ENCODE data around the gene DAPK1. TPM values are rescaled to one million over a fixed set of nuclear protein-coding genes. Genes with fewer than 3 reads are reported as not detected.

DAPK1 gene
- polyA plus RNA-seq, 1 of the 3 experiments (the other 2 are of a cell fraction), result 0.61 TPM

DNA sequence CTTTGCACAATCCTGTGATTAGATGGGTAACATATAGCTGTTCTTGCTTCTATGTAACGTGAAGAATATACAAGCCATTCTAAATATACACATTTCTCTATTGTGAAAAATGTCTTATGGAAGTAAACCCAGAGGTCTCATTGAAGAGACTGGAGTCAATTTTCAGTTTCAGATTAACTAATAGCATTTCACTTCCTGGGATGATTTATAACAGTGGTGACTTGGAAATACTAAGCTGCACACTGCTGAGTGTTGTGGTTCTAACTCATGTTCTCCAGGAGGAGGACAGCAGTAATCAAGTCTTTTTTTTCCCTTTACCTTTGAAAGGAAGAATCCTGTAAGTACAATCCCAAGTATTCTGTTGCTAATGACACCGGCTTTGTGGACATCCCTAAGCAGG is 231.6 kb downstream of the DAPK1 start:
- H3K9me2 ChIP-seq, result no peaks in the 10 kb centered on the region
- TF ChIP-seq, protein P1, sequence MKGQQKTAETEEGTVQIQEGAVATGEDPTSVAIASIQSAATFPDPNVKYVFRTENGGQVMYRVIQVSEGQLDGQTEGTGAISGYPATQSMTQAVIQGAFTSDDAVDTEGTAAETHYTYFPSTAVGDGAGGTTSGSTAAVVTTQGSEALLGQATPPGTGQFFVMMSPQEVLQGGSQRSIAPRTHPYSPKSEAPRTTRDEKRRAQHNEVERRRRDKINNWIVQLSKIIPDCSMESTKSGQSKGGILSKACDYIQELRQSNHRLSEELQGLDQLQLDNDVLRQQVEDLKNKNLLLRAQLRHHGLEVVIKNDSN (IDR thresholded peaks at IDR 0.05; ENCODE audit: borderline replicate concordance, low read depth), result no peak
- no peak for TF ChIP-seq SMC3 (IDR thresholded peaks at IDR 0.05; ENCODE audit: low read depth, low read length)
- TF ChIP-seq TAF1 (IDR thresholded peaks at IDR 0.05; ENCODE audit: borderline replicate concordance, low read depth, low read length), result no peak
- no peak for TF ChIP-seq IRF3 (IDR thresholded peaks at IDR 0.05; ENCODE audit: low read depth, low read length)
- TF ChIP-seq POLR2AphosphoS5 (IDR thresholded peaks at IDR 0.05; ENCODE audit: low read depth, low read length), result no peak
- TF ChIP-seq ZBTB33 (IDR thresholded peaks at IDR 0.05; ENCODE audit: borderline replicate concordance, low read depth), result no peak
- TF ChIP-seq FOXM1 (IDR thresholded peaks at IDR 0.05; ENCODE audit: low read depth), result no peak
- TF ChIP-seq MEF2A (IDR thresholded peaks at IDR 0.05; ENCODE audit: borderline replicate concordance, low read depth), result no peak
- no peak for TF ChIP-seq EP300 (IDR thresholded peaks at IDR 0.05; ENCODE audit: borderline replicate concordance in 1 of 2, low read depth in 1 of 2, low read length in 1 of 2)
- TF ChIP-seq RAD21 (IDR thresholded peaks at IDR 0.05; ENCODE audit: low read length), result no peak
- no peak for TF ChIP-seq YY1 (IDR thresholded peaks at IDR 0.05; ENCODE audit: low read depth)
- TF ChIP-seq FOSL2 (IDR thresholded peaks at IDR 0.05; ENCODE audit: borderline replicate concordance, low read depth), result no peak
- TF ChIP-seq, protein P2, sequence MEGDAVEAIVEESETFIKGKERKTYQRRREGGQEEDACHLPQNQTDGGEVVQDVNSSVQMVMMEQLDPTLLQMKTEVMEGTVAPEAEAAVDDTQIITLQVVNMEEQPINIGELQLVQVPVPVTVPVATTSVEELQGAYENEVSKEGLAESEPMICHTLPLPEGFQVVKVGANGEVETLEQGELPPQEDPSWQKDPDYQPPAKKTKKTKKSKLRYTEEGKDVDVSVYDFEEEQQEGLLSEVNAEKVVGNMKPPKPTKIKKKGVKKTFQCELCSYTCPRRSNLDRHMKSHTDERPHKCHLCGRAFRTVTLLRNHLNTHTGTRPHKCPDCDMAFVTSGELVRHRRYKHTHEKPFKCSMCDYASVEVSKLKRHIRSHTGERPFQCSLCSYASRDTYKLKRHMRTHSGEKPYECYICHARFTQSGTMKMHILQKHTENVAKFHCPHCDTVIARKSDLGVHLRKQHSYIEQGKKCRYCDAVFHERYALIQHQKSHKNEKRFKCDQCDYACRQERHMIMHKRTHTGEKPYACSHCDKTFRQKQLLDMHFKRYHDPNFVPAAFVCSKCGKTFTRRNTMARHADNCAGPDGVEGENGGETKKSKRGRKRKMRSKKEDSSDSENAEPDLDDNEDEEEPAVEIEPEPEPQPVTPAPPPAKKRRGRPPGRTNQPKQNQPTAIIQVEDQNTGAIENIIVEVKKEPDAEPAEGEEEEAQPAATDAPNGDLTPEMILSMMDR (IDR thresholded peaks at IDR 0.05), result no peak
- ChIA-PET POLR2A (interaction anchor here (0.6 to 0.7 kb wide), 2 partner anchors 1017 to 1387 kb away, joined by 3 to 5 read pairs; no protein-coding TSS in a partner anchor), CTCF (interaction anchor here (1.5 to 2.2 kb wide), 2 partner anchors 45 to 161 kb away, joined by 3 to 7 read pairs; no protein-coding TSS in a partner anchor)
- H3K79me2 ChIP-seq (ENCODE audit: insufficient read depth), result no peaks in the 10 kb centered on the region
- 92% methylated on average over 2 of the region's 2 CpGs for WGBS (ENCODE audit: low lambda C conversion rate)
- H3K27ac ChIP-seq (ENCODE audit: low read depth in 2 of 2, low read length in 1 of 2), result no peak overlapping the region
- H3K9ac ChIP-seq, result no peak overlapping the region
- peaks cover 25 to 37% of the 10 kb centered on the region in 2 experiments for H3K36me3 ChIP-seq (replicated peaks in 1 of 2; ENCODE audit: control insufficient read depth in 1 of 2, insufficient read depth in 2 of 2, low read length in 1 of 2)
- H3K9me3 ChIP-seq, result no peaks in the 10 kb centered on the region
- peaks cover 0 to 19% of the 10 kb centered on the region in 2 experiments; a peak in 1 of 4 replicates for H3K4me1 ChIP-seq (ENCODE audit: control insufficient read depth in 1 of 2, insufficient read depth in 2 of 2, low read depth in 1 of 2, low read length in 1 of 2)
- no peaks in the 10 kb centered on the region for H3K27me3 ChIP-seq (ENCODE audit: insufficient read depth)
- no peaks in the 10 kb centered on the region for H4K20me1 ChIP-seq (ENCODE audit: insufficient read depth)
- no peak overlapping the region for H3K4me3 ChIP-seq (ENCODE audit: low read depth in 2 of 2, low read length in 1 of 2)
- H3K4me2 ChIP-seq, result no peak overlapping the region
- no peak overlapping the region for H2AFZ ChIP-seq (ENCODE audit: low read depth)
- H3F3A ChIP-seq (replicated peaks; ENCODE audit: insufficient read depth), result peaks cover 10% of the 10 kb centered on the region
- no peak for DNase-seq

All from SK-N-SH (cell line).